SJCRH30 (cell line): ENCODE data around the gene CUL9. TPM values are rescaled to one million over a fixed set of nuclear protein-coding genes. Genes with fewer than 3 reads are reported as not detected.

Experiments
- DNase-seq, 2 experiments: peaks; one replicate each; pipeline ENCODE4 v3.0.0-alpha.2; 2015 to 2020
- H3K27ac ChIP-seq: fragments of 250-450 bp; sonication (Bioruptor Pico); 2 replicates; pipeline ENCODE4 v1.5.1; 2020; ENCODE audit warnings: mild to moderate bottlenecking, moderate library complexity
- H3K27me3 ChIP-seq: fragments of 250-450 bp; sonication (Bioruptor Pico); 2 replicates; pipeline ENCODE4 v1.5.1; 2020; ENCODE audit warnings: mild to moderate bottlenecking, moderate library complexity
- H3K36me3 ChIP-seq: fragments of 250-450 bp; sonication (Bioruptor Pico); 2 replicates; pipeline ENCODE4 v1.5.1; 2020; ENCODE audit warnings: mild to moderate bottlenecking, moderate library complexity
- H3K4me1 ChIP-seq: fragments of 250-450 bp; sonication (Bioruptor Pico); 2 replicates; pipeline ENCODE4 v1.5.1; 2020; ENCODE audit warnings: mild to moderate bottlenecking, moderate library complexity
- H3K4me3 ChIP-seq: fragments of 250-450 bp; sonication (Bioruptor Pico); 2 replicates; pipeline ENCODE4 v1.5.1; 2020; ENCODE audit warnings: mild to moderate bottlenecking, moderate library complexity
- H3K9me3 ChIP-seq: fragments of 250-450 bp; sonication (Bioruptor Pico); replicated peaks from 2 replicates; pipeline ENCODE4 v1.5.1; 2020; ENCODE audit warnings: mild to moderate bottlenecking, moderate library complexity
- total RNA-seq: library from RNA; depleted of rRNA; stranded (reverse); fragments of >200 nt; shearing (Covaris generic); gene quantifications from 2 replicates; pipeline ENCODE4 v1.2.3, GENCODE V29; 2014

Gene CUL9
- total RNA-seq, 1 experiment from 2014 or later, result 14.5 TPM

DNA sequence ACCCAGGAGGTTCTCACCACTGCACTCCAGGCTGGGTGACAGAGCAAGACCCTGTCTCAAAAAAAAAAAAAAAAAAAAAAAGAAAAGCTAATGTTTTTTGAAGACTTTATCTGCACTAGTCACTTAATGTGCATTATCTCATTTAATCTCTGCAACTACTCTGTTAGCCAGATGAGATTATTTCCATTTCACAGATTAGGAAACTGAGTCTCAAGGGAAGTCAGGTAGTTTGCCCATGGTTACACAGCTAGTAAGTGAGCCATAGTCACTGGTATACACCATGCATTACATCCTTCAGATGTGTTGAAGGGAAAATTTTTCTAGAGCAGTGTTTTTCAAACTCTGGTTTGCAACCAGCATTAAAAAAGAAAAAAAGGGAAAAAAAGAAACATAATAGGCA is 18.1 kb upstream of the CUL9 start:
- Histone ChIP-seq H3K36me3 (no peaks in the 10 kb centered on the region), H3K27me3 (no peaks in the 10 kb centered on the region), H3K27ac (no peak overlapping the region), H3K9me3 (no peaks in the 10 kb centered on the region), H3K4me3 (no peak overlapping the region), H3K4me1 (no peaks in the 10 kb centered on the region)
- no peak for DNase-seq

DNA sequence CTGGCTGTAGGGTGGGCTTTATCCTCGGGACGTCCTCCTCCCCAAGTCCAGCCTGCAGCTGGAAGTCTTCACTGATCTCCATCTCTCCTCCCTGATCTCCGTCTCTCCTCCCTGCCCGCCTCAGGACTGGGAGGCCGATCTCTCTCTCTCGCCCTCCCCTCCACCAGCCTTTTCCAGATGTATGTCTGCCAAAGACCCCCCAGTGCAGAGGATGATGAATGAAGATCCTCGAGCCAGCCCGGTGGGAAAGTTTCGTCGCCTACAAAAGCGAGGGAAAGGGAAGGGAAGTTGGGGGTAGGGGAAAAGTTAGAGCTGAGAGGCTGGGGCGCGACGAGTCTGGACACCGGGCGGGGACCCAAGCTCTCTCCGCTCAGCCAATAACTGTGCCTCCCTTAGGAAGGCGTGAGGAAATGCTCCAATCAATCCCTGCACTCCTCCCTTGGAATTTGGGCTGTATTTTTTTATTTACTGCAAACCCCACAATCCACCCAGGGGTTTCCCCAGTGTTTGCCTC is 11.5 kb upstream of the CUL9 start:
- Histone ChIP-seq H3K36me3 (peaks cover 2% of the 10 kb centered on the region; the same call in 1 of the 2 replicates), H3K4me3 (peak overlapping the region; percentile 71), H3K9me3 (no peaks in the 10 kb centered on the region), H3K27ac (peak overlapping the region; percentile 25; the same call in 1 of the 2 replicates), H3K27me3 (no peaks in the 10 kb centered on the region), H3K4me1 (peaks cover 12% of the 10 kb centered on the region)
- DNase-seq, result no peak

DNA sequence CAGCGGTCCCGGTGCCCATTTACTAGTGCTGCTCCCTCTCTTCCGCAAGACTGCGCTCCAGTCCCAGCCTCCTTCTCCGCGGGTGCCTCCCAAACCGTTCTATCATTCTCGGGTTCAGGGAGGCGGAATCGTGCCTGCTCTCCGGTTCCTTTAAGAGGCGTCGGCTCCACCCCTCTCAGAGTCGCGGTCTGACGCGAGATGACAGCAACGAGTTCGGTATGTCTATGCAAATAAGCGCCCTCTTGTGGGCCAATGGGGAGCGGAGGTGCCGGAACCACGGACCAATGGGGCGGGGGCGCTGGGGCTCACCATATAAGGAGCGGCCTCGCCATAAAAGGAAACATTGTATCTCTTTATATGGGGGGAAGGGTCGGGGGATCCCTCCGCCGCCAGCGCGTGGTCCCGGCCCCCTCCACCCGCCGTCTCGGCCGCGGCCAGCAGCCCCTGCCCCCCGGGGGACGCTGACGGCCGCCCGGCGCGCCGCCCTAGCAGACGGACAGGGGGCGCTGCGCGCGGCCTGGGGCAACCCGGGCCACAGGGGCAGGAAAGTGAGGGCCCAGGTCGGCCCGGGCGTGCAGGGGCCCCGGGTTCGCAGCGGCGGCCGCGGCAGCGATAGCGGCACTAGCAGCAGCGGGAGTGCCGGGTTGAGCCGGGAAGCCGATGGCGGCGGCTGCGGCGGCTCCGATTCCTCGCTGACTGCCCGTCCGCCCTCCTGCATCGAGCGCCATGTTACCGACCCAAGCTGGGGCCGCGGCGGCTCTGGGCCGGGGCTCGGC is 10.9 kb upstream of the CUL9 start, which contains the start of gene SRF:
SRF (plus strand) TSS at position 339 of the 776 bp plus-strand sequence; CDS start at position 727, 388 bp downstream.
- Histone ChIP-seq H3K27me3 (no peaks in the 10 kb centered on the region), H3K36me3 (peaks cover 7% of the 10 kb centered on the region; the same call in 1 of the 2 replicates), H3K9me3 (no peaks in the 10 kb centered on the region), H3K4me1 (peaks cover 12% of the 10 kb centered on the region), H3K27ac (peak within 1 kb of the TSS; percentile 36; the same call in 1 of the 2 replicates), H3K4me3 (peak within 1 kb of the TSS; percentile 71)
- peak; percentile 99 for DNase-seq

DNA sequence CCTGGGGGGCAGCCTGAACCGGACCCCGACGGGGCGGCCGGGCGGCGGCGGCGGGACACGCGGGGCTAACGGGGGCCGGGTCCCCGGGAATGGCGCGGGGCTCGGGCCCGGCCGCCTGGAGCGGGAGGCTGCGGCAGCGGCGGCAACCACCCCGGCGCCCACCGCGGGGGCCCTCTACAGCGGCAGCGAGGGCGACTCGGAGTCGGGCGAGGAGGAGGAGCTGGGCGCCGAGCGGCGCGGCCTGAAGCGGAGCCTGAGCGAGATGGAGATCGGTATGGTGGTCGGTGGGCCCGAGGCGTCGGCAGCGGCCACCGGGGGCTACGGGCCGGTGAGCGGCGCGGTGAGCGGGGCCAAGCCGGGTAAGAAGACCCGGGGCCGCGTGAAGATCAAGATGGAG is 10.3 kb upstream of the CUL9 start:
- DNase-seq, result peak in 1 of 2 experiments; percentile 31
- Histone ChIP-seq H3K9me3 (no peaks in the 10 kb centered on the region), H3K4me1 (peaks cover 12% of the 10 kb centered on the region), H3K27me3 (no peaks in the 10 kb centered on the region), H3K27ac (peak overlapping the region; percentile 36; the same call in 1 of the 2 replicates), H3K4me3 (peak overlapping the region; percentile 71), H3K36me3 (peaks cover 7% of the 10 kb centered on the region; the same call in 1 of the 2 replicates)

DNA sequence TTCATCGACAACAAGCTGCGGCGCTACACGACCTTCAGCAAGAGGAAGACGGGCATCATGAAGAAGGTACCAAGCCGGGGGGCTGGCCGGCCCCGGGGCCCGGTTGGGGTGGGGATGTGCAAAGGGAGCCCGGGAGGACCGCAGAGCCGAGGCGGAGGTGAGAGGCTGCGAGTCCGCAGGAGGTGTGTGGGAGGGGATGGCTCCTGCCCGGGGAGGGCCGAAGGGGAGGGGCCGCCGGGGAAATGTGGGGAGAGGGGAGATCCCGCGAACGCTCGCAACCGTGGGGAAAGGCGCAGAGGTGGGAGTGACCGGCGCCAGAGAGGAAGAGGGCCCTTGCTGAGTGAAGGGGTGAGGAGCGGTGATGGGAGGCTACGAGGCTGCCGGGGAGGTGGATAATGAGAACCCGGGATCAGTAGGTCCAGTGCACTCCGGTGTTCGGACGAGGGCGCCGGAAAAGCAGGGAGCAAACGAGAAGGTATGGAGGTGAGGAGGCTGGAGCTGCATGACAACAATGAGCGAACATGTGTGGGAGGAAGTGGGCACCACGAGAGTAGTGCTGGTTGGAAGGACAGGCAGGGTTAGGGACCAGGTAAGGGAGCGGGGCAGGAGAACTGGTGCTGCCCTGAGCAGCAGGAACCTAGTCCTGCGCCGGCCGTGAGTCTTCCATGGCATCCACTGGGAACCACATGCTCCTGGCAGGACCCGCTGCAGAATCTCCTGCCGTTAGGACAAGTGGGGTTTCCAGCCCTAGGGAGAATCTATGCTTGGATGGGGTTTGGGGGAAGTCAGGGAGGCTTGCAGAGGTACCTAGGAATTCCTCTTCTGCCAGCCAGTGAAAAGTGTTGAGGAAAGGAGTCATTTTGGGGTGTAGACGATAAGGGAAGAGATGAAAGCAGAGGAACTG is 9.6 kb upstream of the CUL9 start:
- peaks cover 12% of the 10 kb centered on the region for H3K4me1 ChIP-seq
- DNase-seq, result peak; percentile 38 to 39
- no peaks in the 10 kb centered on the region for H3K27me3 ChIP-seq
- peak overlapping the region; percentile 36; the same call in 1 of the 2 replicates for H3K27ac ChIP-seq
- peaks cover 7% of the 10 kb centered on the region; the same call in 1 of the 2 replicates for H3K36me3 ChIP-seq
- peak overlapping the region; percentile 71 for H3K4me3 ChIP-seq
- no peaks in the 10 kb centered on the region for H3K9me3 ChIP-seq

DNA sequence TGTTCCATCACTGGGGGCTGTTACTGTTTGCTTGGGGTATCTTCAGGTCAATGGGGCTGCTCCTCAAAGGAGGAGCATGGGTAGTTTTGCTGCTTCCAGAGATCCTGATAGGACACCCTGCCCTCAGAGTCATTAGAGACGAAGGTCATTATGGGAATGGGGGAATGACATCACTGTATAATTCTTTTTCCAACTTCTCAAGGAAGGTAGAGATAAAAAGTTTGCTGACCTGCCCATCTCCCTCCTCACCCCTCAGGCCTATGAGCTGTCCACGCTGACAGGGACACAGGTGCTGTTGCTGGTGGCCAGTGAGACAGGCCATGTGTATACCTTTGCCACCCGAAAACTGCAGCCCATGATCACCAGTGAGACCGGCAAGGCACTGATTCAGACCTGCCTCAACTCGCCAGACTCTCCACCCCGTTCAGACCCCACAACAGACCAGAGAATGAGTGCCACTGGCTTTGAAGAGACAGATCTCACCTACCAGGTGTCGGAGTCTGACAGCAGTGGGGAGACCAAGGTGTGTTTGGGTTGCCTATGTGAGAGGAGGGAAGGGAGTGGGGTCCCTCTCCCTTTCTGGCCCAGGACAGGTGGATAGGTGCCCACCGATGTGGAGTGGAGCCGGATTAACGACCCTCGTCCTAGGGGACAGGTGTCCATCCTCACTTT is 8.3 kb upstream of the CUL9 start:
- H3K27me3 ChIP-seq, result no peaks in the 10 kb centered on the region
- H3K27ac ChIP-seq, result peak overlapping the region; percentile 63
- no peak for DNase-seq
- peaks cover 10% of the 10 kb centered on the region; the same call in 1 of the 2 replicates for H3K36me3 ChIP-seq
- peak overlapping the region; percentile 56 for H3K4me3 ChIP-seq
- H3K4me1 ChIP-seq, result peaks cover 12% of the 10 kb centered on the region
- H3K9me3 ChIP-seq, result no peaks in the 10 kb centered on the region

DNA sequence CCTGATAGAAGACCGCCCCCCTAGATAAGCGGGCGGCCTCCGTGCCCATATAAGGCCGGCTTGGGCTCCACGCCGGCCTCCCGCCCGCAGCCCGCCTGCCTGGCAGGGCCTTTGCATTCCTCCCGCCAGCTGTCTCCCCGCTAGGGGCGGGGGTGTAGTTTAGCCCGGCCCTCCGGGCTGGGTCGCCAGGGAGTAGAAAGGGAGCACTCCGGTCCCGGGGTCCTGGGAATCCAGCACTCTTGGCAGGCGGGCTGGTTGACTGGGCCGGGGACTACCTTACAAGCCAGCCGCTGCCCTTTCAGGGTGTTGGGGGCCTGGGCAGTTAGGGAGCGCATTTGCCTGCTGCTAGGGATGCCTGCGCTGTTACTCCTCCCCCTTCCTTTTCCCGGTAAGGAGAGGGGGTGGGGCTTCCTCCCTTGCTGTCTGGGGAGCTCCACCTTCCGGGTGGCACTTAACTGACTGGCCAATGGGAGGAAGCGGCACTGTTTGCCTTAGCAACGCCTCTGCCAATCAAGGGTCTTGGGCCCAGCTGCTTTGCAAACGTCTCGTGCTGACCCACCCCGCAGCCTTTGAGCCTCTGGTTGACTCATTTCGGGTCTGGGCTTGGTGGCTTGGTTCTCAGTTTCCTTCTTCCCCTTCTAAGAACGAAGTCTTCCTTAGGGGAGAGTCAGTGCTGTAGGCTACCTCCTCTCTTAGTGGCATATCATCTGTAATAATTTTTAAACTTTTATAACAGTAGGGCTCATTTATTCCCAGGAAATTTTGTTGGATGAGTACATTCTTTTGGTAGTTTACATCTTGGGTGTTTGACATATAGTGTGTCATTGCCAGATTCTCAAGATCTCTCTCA is 7.5 kb upstream of the CUL9 start:
- Histone ChIP-seq H3K4me1 (peaks cover 12% of the 10 kb centered on the region), H3K36me3 (peaks cover 13% of the 10 kb centered on the region; the same call in 1 of the 2 replicates), H3K27me3 (no peaks in the 10 kb centered on the region), H3K4me3 (peak overlapping the region; percentile 56), H3K9me3 (no peaks in the 10 kb centered on the region), H3K27ac (peak overlapping the region; percentile 63)
- peak; percentile 98 for DNase-seq

DNA sequence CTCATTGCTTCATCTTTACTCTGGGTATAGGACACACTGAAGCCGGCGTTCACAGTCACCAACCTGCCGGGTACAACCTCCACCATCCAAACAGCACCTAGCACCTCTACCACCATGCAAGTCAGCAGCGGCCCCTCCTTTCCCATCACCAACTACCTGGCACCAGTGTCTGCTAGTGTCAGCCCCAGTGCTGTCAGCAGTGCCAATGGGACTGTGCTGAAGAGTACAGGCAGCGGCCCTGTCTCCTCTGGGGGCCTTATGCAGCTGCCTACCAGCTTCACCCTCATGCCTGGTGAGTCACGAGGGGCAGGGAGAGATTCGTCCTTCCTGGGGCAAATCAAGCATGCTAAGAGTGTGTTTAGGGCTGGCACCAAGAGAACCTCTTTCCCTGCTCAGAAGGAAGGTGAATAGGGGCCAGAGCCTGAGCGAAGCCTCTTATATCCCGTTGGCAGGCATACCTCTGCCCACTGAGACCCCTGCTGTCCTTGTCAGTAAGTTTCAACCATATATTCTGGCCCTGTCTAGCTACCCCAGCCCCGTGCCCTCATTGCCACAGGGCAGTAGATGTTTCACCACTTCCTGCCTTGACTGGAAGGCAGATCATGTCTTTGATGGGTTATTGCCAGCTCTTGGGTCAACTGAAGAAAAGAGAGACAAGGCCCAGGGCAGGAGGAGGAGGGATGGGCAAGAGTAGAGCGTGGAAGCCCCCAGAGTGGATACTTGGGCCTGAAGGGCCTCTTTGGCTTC is 6.1 kb upstream of the CUL9 start:
- Histone ChIP-seq H3K9me3 (no peaks in the 10 kb centered on the region), H3K27me3 (no peaks in the 10 kb centered on the region), H3K36me3 (peaks cover 14% of the 10 kb centered on the region), H3K4me1 (peaks cover 12% of the 10 kb centered on the region), H3K4me3 (no peak overlapping the region), H3K27ac (no peak overlapping the region)
- DNase-seq, result no peak

DNA sequence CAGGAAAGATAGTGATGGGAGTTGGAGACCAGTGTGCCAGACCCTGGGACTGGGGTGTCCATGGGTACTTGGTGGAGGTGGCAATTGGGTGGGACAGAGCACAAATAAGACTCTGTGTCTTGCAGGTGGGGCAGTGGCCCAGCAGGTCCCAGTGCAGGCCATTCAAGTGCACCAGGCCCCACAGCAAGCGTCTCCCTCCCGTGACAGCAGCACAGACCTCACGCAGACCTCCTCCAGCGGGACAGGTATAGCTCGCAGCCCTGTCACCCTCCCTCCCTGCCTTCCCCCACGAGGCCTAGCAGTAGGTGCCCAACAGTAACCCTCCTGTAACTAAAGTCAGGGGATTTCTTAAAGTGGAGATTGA is 5.6 kb upstream of the CUL9 start:
- no peak overlapping the region for H3K27ac ChIP-seq
- H3K36me3 ChIP-seq, result peaks cover 16% of the 10 kb centered on the region
- H3K4me3 ChIP-seq, result no peak overlapping the region
- H3K27me3 ChIP-seq, result no peaks in the 10 kb centered on the region
- DNase-seq, result no peak
- no peaks in the 10 kb centered on the region for H3K9me3 ChIP-seq
- peaks cover 14% of the 10 kb centered on the region for H3K4me1 ChIP-seq

DNA sequence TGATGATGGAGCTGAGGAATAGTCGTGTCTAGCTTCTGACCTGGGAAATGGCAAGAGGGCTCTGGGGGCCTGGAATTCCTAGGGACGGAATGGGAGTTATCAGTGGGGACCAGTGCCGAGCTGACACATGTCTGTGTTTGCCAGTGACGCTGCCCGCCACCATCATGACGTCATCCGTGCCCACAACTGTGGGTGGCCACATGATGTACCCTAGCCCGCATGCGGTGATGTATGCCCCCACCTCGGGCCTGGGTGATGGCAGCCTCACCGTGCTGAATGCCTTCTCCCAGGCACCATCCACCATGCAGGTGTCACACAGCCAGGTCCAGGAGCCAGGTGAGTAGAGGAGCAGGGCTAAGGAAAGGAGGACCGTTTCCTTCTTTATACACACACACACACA is 3.8 kb upstream of the CUL9 start:
- Histone ChIP-seq H3K36me3 (peaks cover 16% of the 10 kb centered on the region), H3K27me3 (no peaks in the 10 kb centered on the region), H3K27ac (no peak overlapping the region), H3K4me3 (no peak overlapping the region), H3K4me1 (peaks cover 12% of the 10 kb centered on the region), H3K9me3 (no peaks in the 10 kb centered on the region)
- DNase-seq, result no peak

DNA sequence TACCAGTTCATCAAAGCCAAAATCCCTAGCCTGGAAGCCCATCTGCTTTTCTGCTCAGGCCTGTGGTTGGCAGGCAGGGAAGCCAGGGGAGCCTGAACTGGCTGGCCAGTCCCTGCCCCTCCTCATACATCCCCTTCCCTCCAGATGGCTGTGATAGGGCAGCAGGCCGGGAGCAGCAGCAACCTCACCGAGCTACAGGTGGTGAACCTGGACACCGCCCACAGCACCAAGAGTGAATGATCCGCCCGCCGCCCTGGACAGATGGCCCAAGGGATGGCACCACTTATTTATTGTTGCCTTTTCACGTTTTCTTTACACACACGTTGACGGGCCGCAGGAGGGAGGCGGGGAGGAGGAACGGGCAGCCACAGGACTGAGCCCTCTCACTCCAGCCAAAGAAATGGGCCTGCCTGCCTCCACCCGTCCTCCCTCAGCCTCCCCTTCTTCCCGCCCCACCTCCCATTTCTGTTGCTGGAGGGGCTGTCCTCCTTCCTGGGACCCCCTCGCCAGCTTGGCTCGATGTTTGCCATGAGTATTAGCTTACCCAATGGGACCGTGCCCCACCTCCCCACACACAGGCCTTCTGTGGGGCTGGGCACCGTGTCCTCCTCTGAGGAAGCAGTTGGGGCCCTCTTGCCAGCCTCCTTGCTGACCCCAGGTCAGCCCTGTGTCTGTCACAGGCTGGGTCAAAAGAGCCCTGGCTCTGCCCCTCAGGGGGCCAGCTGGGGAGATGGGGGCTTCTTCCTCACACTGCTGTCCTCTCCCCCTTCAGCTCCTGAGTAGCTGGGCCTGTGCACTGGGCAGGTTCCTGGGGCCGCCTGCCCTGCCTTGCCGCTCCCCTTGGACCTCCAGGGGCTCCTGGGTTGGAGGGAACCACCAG is 2.8 kb upstream of the CUL9 start:
- Histone ChIP-seq H3K4me3 (no peak overlapping the region), H3K36me3 (peaks cover 16% of the 10 kb centered on the region), H3K4me1 (peaks cover 6% of the 10 kb centered on the region; the same call in 1 of the 2 replicates), H3K27me3 (no peaks in the 10 kb centered on the region), H3K27ac (no peak overlapping the region), H3K9me3 (no peaks in the 10 kb centered on the region)
- DNase-seq, result no peak

DNA sequence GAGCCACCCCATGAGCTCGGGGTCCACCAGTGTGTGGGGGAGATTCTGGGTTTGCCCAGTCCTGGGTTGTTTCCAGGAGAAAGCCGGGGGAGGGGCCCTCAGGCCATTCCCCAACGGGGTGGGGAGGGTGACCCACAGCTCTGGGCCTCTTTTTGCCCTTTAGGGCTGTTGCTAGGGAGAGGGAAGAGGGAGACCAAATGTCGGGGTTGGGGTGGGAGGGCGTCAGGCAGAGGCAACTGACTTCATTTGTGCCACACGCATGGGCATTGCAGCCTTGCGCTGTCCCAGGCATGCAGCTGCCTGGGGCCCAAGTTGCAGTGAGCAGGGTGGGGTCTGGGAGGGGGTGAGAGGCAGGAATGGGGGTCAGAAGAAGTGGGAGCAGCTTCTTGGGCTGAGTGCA is 1.9 kb upstream of the CUL9 start:
- Histone ChIP-seq H3K27ac (no peak overlapping the region), H3K4me3 (no peak overlapping the region), H3K36me3 (peaks cover 19% of the 10 kb centered on the region), H3K9me3 (no peaks in the 10 kb centered on the region), H3K4me1 (peaks cover 3% of the 10 kb centered on the region; the same call in 1 of the 2 replicates), H3K27me3 (no peaks in the 10 kb centered on the region)
- DNase-seq, result no peak
